Tibial nerve (tissue), 4 donors: ENCODE data around the gene KIF13A.

Source experiments
- CTCF ChIP-seq, 5 experiments: fragments of 200-600 bp in 3 of 5; fragments of 450-650 bp in 2 of 5; sonication (generic) in 3 of 5; IDR thresholded peaks; one replicate each; pipeline ENCODE4 v1.5.1; 2016 to 2019; ENCODE audit warnings: antibody characterized with exemption in 5 of 5, mild to moderate bottlenecking in 3 of 5, moderate library complexity in 2 of 5
- EP300 ChIP-seq, 2 donors: sonication (generic); formaldehyde crosslinking; IDR thresholded peaks; one replicate each; pipeline ENCODE4 v1.6.1; 2017; ENCODE audit warnings: antibody characterized with exemption in 2 of 2, mild to moderate bottlenecking in 1 of 2
- POLR2A ChIP-seq, 2 donors: fragments of 450-650 bp; IDR thresholded peaks; one replicate each; pipeline ENCODE4 v1.6.1; 2017; ENCODE audit warnings: antibody characterized with exemption in 2 of 2, mild to moderate bottlenecking in 2 of 2, moderate library complexity in 2 of 2

- no peak for TF ChIP-seq CTCF (IDR thresholded peaks at IDR 0.05)
- no peak for TF ChIP-seq POLR2A (IDR thresholded peaks at IDR 0.05)
- TF ChIP-seq EP300 (IDR thresholded peaks at IDR 0.05) = no peak
Measured at GRCh38 chr6:17938901-17939300, 48.5 kb downstream of the KIF13A start.
